Measurements from ENCODE around the gene FAM83F.

The FAM83F gene

GRCh38 chr22:40036126-40036525, 41.4 kb downstream of the FAM83F start:
- no peak for DNase-seq (ENCODE audit: low spot score)

DNA sequence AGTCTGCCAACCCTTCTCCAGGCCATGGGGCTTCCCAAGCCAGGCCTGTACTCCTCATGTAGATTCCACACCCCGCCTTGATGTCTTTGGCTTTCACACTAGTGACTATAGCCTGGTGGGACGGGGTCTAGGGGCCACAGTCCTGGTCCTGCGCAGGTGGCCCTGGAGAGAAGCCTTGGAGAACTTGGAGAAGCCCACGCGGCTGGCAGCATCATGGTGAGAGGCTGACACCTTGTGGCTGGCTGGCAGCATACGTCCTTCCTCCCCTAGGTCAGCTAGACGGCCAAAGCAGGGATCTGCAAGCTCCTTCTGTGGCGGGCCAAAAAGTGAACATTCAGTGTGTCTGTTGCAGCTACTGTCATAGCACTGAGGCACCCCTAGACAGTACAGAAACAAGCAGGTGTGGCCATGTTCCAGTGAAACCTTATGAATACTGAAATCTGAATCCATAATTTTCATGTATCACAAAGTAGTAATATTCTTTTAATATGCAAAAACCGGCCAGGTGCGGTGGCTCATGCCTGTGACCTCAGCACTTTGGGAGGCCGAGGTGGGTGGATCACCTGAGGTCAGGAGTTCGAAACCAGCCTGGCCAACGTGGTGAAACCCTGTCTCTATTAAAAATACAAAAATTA, 42.0 kb downstream of the FAM83F start:
- peak; percentile 81 for DNase-seq (ENCODE audit: low spot score)

DNA sequence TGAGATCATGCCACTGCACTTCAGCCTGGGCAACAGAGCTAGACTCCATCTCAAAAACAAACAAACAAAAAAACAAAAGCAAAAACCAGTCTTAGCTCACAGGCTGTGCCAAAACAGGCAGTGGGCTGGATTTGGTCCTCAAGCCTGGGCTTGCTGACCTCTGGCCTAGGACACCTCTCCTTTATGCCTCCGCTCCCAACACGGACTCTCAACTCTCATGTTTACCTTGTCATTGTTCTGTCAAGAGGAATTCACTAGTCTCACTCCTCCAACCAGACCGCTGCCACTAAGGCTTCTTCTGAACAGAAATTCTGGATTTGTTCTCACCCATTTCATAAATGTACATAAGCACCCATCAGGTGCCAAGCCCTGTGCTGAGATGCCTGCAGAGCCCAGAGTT, 42.6 kb downstream of the FAM83F start:
- DNase-seq (ENCODE audit: low spot score) = no peak

GRCh38 chr22:40039482-40040115, 44.8 kb downstream of the FAM83F start:
- no peak for DNase-seq (ENCODE audit: low spot score)

DNA sequence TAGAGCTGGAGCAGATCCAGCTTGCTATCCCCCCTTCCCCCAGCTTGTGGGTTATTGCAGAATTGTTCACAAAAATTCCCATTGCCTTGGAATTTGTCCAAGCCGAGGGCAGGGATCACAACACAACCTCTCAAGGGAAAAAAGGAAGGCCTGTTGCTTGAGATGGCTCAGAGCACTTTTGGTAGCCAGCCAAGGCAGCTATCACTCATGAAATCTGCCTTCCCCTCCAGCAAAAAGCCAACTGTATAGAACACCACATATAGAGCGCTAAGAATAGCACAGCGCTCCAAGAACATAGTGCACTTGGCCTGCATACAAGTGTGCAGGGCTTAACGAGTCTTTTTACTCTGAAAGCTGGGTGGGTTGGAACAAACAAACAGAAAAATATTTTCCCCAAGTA, 46.2 kb downstream of the FAM83F start:
- DNase-seq (ENCODE audit: low spot score) = no peak

DNA sequence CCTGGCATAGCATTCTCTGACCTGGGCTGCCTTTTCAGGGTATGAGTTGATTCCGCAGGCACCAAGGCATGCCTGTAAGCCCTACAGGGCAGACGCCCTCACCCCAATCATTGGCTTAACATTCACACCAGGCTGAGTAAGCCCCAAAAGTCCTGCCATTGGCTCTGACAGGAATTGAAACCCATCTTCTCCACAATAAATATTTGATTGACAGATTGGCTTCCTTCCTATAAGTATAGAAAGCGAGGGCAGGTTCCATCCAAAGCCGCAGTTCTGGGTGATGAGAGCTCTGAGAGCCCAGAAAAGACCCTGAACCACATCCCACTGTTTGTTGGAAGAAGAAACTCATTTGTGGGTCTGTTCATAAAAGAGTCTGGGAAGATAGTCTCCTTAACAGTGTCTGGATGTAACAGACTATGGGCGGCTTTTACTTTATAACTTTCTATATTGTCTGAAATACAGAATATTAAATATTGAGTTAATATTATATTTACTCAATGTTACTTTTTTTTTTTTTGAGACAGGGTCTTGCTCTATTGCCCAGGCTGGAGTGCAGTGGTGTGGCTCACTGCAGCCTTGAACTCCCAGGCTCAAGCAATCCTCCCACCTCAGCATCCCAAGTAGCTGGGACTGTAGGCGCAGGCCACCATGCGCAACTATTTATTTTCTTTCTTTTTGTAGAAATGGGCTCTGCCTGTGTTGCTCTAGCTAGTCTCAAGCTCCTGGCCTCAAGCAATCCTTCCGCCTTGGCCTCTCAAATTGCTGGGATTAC, 46.8 kb downstream of the FAM83F start:
- DNase-seq (ENCODE audit: low spot score) = no peak

GRCh38 chr22:40042312-40042711, 47.6 kb downstream of the FAM83F start:
- no peak for DNase-seq (ENCODE audit: low spot score)

- DNase-seq (ENCODE audit: low spot score) = no peak
Measured at GRCh38 chr22:40043081-40043480, 48.3 kb downstream of the FAM83F start.

DNA sequence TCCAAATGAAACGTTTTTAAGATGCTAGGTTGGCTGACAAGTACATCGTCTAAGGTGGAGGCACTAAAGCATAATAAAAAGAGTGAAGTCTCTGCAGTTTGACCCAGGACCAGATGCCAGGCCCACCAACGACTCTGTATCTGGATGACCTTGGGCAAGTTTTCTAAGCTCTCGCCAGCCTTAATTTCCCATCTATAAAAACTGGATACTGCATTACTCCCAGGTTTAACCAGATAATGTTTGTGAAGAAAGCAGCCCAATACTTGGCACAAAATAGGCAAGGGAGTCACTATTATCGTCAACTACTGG, 49.0 kb downstream of the FAM83F start:
- no peak for DNase-seq (ENCODE audit: low spot score)

DNA sequence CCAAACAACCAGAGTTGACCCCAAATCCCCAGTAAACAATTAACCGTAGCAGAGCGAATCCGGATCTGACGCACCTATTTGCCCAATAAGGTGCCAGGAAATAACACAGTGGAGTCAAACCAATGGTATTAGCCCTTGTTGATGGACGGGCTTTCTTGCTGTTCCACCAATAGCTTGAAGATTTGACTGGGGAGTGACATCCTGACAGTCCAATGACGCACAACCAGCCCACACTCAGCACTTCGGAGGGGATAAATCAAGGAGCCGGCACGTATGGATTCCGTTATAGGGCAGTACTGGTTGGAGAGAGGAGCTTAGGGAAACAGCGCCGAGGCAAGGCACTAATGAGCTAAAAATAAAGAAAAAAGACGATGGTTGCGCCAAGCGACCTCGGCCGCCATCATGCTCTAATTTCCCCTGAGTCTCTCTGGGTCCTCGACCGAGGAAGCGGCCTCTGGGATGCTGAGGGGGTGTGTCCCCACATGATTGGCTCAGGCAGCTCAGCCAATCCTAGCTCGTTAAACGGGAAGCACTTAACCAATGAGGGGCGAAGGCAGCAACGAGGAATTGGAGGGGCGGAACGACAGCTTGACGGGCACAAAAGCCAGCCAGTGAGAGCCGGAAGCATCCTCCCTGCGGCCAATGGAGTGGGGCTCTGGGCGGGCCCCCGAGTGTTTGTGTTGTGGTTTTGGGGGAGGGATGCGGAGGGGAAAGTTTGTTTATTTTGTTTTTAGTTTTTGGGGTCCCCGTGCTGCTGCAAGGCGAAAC, 49.5 kb downstream of the FAM83F start:
- peak; percentile 100 for DNase-seq (ENCODE audit: low spot score)

DNA sequence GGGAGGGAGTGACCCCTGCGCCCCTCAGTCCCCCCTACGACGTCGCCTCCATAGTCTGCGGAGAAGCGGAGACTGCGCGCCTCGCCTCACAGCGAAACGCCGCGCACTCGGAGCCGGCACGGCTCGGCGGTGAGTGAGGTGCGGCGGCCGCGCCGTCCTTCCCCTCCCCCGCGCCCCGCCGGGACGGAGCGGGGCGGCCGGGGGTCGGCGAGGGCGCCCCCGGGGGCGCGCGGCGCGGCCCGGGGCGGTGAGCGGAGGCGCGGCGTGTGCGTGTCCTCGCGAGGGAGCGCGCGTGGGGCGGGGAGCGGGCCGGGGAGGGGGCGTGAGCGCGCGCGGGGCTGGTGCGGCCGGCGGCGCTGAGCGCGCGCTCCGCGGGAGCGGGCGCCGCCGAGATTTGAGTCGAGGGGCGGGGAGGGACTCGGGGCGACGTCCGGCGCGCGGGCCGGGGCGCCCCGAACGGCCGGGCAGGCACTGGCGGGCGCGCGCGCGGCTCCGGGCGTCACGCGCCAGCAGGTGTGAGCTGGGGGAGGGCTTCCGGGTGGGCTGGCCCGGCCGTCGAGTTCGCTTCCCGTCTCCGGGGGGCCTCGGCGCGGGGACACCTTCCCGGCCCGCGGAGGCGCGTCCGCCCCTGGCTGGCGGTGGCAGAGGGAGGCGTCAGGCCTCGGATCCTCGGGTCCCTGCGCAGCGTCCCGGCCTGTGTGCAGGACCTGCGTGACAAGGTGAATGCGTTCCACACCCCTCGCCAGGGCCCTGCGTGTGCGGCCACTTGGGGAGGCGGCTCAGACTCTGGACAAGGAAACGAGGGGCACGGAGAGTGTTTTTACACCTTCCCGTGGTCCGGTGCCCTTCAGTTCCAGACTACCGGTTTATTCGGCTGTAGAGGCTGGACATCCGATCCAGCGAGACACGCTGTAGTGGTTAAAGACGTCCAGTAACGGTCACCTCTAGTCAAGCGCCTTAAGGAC, 50.4 kb downstream of the FAM83F start:
- DNase-seq (ENCODE audit: low spot score) = peak; percentile 28

DNA sequence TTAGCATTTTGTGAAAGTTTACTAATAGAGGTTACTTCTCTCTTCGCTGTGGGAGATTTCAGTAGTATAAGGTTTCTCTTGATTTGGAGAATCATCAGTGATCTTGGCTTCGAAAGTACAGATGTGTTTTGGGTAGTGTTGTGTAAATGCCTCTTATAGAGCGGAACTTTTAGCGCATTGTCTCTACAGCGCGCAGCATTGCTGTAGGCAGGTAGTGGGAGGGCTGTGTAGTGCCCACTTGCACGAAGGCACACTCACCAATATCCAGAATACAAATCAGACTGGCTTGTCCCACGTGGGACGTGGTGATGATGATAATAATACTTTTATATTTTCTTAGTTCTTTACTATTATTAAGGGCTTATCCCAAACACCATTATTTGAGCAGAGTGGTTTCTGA, 51.4 kb downstream of the FAM83F start:
- DNase-seq (ENCODE audit: low spot score) = no peak

DNA sequence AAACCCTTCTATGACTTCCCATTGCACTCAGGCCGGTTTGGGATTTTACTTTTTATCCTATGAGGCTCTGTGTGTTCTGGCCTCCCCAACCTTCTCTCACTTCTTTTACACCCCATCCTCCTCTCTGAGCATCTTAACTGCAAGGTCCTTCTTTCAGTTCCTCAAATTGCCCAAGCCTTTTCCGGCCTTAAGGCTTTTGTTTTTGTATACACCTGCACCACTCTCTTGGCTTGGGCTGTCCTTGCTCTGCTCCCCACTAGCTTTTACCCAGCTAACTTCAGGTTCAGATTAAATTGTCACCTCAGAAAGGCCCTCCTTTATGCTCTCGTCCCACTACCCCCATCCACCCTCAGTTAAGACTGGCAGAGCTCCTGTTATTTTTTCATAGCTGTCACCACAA, 55.5 kb downstream of the FAM83F start:
- no peak for DNase-seq (ENCODE audit: low spot score)

- no peak for DNase-seq (ENCODE audit: low spot score)
Measured at GRCh38 chr22:40051322-40051721, 56.6 kb downstream of the FAM83F start.

DNA sequence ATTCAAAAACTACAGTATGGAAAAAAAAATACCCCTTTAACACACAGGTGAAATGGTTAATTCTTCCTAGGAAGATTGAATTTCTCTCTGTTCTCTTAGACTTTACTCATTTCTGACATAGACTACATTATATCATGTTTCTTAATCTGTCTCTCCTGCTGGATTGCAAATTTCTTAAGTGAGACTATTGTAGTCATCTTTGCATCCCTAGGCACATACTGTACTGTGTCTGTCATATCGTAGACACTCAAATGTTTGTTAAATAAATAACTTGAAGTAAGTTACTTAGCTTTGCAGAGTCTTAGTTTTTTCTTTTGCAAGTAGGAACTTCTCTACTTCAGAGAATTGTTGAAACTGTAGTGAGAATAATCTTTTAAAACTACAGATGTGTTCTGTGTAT, 58.7 kb downstream of the FAM83F start:
- DNase-seq (ENCODE audit: low spot score) = no peak

DNA sequence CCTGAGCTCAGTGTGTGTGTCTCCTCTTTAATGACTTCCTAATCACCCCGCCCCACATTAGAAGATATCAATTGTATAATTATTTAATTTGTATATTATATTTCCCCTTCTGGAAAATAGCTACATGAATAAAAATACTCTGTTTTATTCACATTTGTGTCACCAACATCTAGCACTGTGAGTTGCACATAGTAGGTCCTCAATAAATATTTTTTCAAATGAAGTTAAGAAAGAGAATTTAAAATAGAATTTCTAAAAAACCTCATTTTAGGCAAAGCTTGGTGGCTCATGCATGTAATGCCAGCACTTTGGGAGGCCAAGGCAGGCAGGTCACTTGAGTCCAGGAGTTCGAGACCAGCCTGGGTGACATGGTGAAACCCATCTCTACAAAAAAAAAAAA, 59.7 kb downstream of the FAM83F start:
- no peak for DNase-seq (ENCODE audit: low spot score)

- DNase-seq (ENCODE audit: low spot score) = no peak
Measured at GRCh38 chr22:40055143-40055883, 60.6 kb downstream of the FAM83F start.

GRCh38 chr22:40056154-40056553, 61.4 kb downstream of the FAM83F start:
- DNase-seq (ENCODE audit: low spot score) = no peak

DNA sequence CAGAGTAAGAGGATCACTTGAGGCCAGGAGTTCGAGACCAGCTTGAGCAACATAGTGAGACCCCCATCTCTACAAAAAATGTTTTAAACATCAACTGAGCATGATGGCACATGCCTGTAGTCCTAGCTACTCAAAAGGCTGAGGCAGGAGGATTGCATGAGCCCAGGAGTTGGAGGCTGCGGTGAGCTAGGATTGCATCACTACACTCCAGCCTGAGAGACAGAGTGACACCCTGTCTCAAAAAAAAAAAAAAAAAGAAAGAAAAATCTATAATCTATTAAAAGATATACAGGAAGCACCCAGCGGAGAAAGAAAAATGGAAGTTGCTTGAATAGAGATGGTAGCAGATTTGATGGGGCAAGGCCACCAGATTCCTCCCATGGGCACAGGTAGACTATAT, 61.8 kb downstream of the FAM83F start:
- no peak for DNase-seq (ENCODE audit: low spot score)

DNA sequence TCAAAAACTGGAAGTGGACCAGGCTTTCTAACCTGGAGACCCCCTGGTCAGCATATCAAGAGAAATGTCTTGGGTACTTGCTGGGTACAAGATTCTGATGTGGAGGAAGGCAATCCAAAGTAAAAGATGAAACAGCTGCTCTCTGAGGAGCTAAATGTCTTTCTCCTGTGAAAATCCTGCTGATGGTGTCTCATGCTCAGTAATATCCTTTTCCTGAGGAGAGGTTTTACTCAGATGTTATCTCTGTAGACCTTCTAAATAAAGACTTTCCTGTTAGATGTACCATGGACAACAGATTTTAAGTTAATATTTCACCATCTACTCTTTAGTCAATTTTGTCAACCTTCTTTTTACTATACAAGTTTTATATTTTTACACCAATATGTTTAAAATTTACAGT, 62.9 kb downstream of the FAM83F start:
- no peak for DNase-seq (ENCODE audit: low spot score)

DNA sequence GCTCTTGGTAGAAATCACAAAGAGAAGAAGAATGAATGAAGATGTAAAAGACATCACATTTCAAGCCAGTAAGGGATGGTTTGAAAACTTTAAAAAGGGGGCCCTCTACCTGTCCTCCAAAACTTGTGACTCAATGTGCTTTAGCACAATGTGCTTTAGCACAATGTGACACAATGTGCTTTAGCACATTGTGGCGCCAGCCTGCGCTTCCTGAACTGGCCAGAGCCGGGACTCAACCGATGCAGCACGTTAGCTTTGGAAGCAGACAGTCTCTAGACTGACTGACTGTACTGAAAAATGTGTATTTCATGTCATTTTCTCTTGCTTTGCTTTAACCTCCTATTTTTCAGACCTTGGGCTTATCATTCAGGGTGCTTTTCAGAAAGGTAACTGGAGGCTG, 63.5 kb downstream of the FAM83F start:
- no peak for DNase-seq (ENCODE audit: low spot score)
